Activated naive CD4-positive, alpha-beta T cell treated with anti-CD3 and anti-CD28 coated beads, Interleukin-2, amount 10 ng/mL, durations not matched to agents 7 days and 5 days (primary cell): ENCODE data around the gene HTR5A.

Source experiments
- CTCF ChIA-PET: fragments of 350-600 bp; sonication (Branson Sonifier 250); formaldehyde crosslinking; loops from one replicate; lab custom pipeline; 2021; ENCODE audit warnings: antibody characterized with exemption; lab: Charles Lee
- DNase-seq: peaks from one replicate; pipeline ENCODE4 v3.0.0-alpha.2; 2020
- H3K27ac Mint-ChIP-seq: one replicate; pipeline ENCODE4 v1.8.0; 2021; ENCODE audit warnings: mild to moderate bottlenecking, moderate library complexity, mixed read lengths
- H3K27me3 Mint-ChIP-seq: one replicate; pipeline ENCODE4 v1.8.0; 2021; ENCODE audit warnings: mild to moderate bottlenecking, mixed read lengths
- H3K36me3 Mint-ChIP-seq: one replicate; pipeline ENCODE4 v1.8.0; 2021; ENCODE audit warnings: mixed read lengths
- H3K4me1 Mint-ChIP-seq: one replicate; pipeline ENCODE4 v1.8.0; 2021; ENCODE audit warnings: mixed read lengths
- H3K4me3 Mint-ChIP-seq: one replicate; pipeline ENCODE4 v1.8.0; 2021; ENCODE audit warnings: mild to moderate bottlenecking, moderate library complexity, mixed read lengths
- H3K9me3 Mint-ChIP-seq: one replicate; pipeline ENCODE4 v1.8.0; 2021; ENCODE audit warnings: mixed read lengths

HTR5A gene

GRCh38 chr7:155136619-155137243, 66.6 kb downstream of the HTR5A start:
- DNase-seq: no peak
- no peak overlapping the region for H3K27ac Mint-ChIP-seq
- no peaks in the 10 kb centered on the region for H3K4me1 Mint-ChIP-seq
- peaks cover 10% of the 10 kb centered on the region for H3K27me3 Mint-ChIP-seq
- H3K9me3 Mint-ChIP-seq: no peaks in the 10 kb centered on the region
- no peaks in the 10 kb centered on the region for H3K36me3 Mint-ChIP-seq
- CTCF ChIA-PET: no interaction called here
- H3K4me3 Mint-ChIP-seq: no peak overlapping the region
